ENCODE results near the gene MRPL58. TPM values are rescaled to one million over a fixed set of nuclear protein-coding genes. Genes with fewer than 3 reads are reported as not detected.

The MRPL58 gene
- total and polyA plus RNA-seq, 2 of the 8 experiments (the other 6 are each of a cell fraction or from before 2014, with no cell fraction given): 43.6 to 49.1 TPM

GRCh38 chr17:75059369-75060345 lies 47.2 kb downstream of the MRPL58 start:
- no peak overlapping the region for H3K9ac ChIP-seq (replicated peaks in 1 of 4; ENCODE audit: extremely low read depth in 1 of 4, low read depth in 3 of 4, low read length in 3 of 4)
- no peaks in the 10 kb centered on the region for H3K4me1 ChIP-seq (replicated peaks in 1 of 4; ENCODE audit: control insufficient read depth in 3 of 4, insufficient read depth in 4 of 4, low read length in 3 of 4)
- no peak overlapping the region for H2BK5ac ChIP-seq (ENCODE audit: low read depth, low read length)
- no peak for DNase-seq (ENCODE audit: low read depth in 1 of 2, low spot score in 2 of 2)
- 92% methylated on average over 25 of the region's 25 CpGs; no CpG with 5 or more reads in 1 of the 2 experiments for WGBS, 2 experiments (ENCODE audit: extremely low coverage in 1 of 2, insufficient coverage in 1 of 2, insufficient read length in 1 of 2, insufficient replicate concordance in 2 of 2, low coverage in 1 of 2, low lambda C conversion rate in 2 of 2, missing lambda C conversion rate in 1 of 2)
- no peaks in the 10 kb centered on the region for H3K23me2 ChIP-seq (ENCODE audit: low read depth, low read length)
- no peak overlapping the region for H2BK12ac ChIP-seq (ENCODE audit: low read depth, low read length)
- H2BK15ac ChIP-seq (ENCODE audit: low read length): no peak overlapping the region
- H3K79me1 ChIP-seq (ENCODE audit: low read depth, low read length): no peaks in the 10 kb centered on the region; the same call in 1 of the 2 replicates
- no peak overlapping the region for H3K4me3 ChIP-seq (ENCODE audit: extremely low read depth in 1 of 4, insufficient read depth in 2 of 4, low read depth in 3 of 4, low read length in 4 of 4)
- peak overlapping the region; percentile 69 for H3K4ac ChIP-seq (replicated peaks; ENCODE audit: insufficient read length, low read depth, low read length)
- TF ChIP-seq E2F6 (IDR thresholded peaks at IDR 0.05): no peak
- peak; percentile 13 to 38; a peak in 2 of 4 replicates for TF ChIP-seq RAD21 (IDR thresholded peaks at IDR 0.05 in 1 of 2, conservative IDR thresholded peaks at IDR 0.05 in 1 of 2; ENCODE audit: low read depth in 2 of 2, low read length in 2 of 2)
- TF ChIP-seq CTCF (IDR thresholded peaks at IDR 0.05; ENCODE audit: control extremely low read depth in 1 of 3, insufficient read depth in 1 of 3, low read depth in 1 of 3, low read length in 3 of 3): peak in 2 of 3 experiments; percentile 27; a peak in 2 of 4 replicates
- no peak for TF ChIP-seq HDAC6 (IDR thresholded peaks at IDR 0.05; ENCODE audit: low read depth, low read length)
- no peak overlapping the region for H4K91ac ChIP-seq (replicated peaks; ENCODE audit: insufficient read length, low read length)
- no peak overlapping the region for H3K14ac ChIP-seq (ENCODE audit: insufficient read length)
- H4K8ac ChIP-seq (ENCODE audit: extremely low read depth, insufficient read depth, low read length): no peak overlapping the region
- H2AK5ac ChIP-seq (ENCODE audit: low read depth, low read length): no peak overlapping the region
- no peak overlapping the region for H3K23ac ChIP-seq (ENCODE audit: insufficient read length)
- no peak overlapping the region for H2BK120ac ChIP-seq (replicated peaks; ENCODE audit: low read depth, low read length)
- no peak for FAIRE-seq
- no peak overlapping the region for H2AFZ ChIP-seq (ENCODE audit: low read length)
- peaks cover 0 to 12% of the 10 kb centered on the region in 2 experiments; a peak in 1 of 4 replicates for H3K79me2 ChIP-seq (ENCODE audit: control insufficient read depth in 1 of 2, insufficient read depth in 2 of 2, low read length in 2 of 2)
- H3K18ac ChIP-seq (ENCODE audit: extremely low read depth, low read length): no peak overlapping the region
- peaks cover 17 to 68% (median 44%) of the 10 kb centered on the region in 4 experiments for H3K36me3 ChIP-seq (ENCODE audit: control insufficient read depth in 2 of 4, insufficient read depth in 4 of 4, low read length in 3 of 4)
- no peak overlapping the region for H3K56ac ChIP-seq (replicated peaks; ENCODE audit: insufficient read length, low read depth, low read length)
- no peak overlapping the region for H2BK20ac ChIP-seq (ENCODE audit: low read length)
- no peaks in the 10 kb centered on the region for H3K9me3 ChIP-seq (ENCODE audit: insufficient read depth in 2 of 2, low read depth in 1 of 2, low read length in 1 of 2)
- H3K4me2 ChIP-seq (ENCODE audit: insufficient read depth in 1 of 2, low read depth in 2 of 2, low read length in 2 of 2): no peak overlapping the region
- no peaks in the 10 kb centered on the region for H3K27me3 ChIP-seq (replicated peaks in 1 of 4; ENCODE audit: control insufficient read depth in 3 of 4, extremely low read depth in 1 of 4, insufficient read depth in 3 of 4, low read length in 3 of 4)
- peaks cover 3 to 12% of the 10 kb centered on the region in 2 experiments for H4K20me1 ChIP-seq (replicated peaks in 1 of 2; ENCODE audit: control insufficient read depth in 1 of 2, insufficient read depth in 2 of 2, low read length in 2 of 2)
- H4K5ac ChIP-seq (ENCODE audit: insufficient read length, low read depth, low read length): no peak overlapping the region
- CTCF ChIA-PET (ENCODE audit: partially characterized antibody): interaction anchor here (0.6 to 8.1 kb wide), 32 partner anchors 9 to 307 kb away, joined by 3 to 81 read pairs (median 4); partner anchors contain the start of genes ARMC7, KCTD2, NT5C and SLC16A5
- POLR2A ChIA-PET (ENCODE audit: partially characterized antibody): interaction anchor here (0.6 to 2.3 kb wide), 10 partner anchors 11 to 144 kb away, joined by 3 to 5 read pairs (median 3); partner anchors contain the start of genes ATP5PD, KCTD2 and SLC16A5
- no peak overlapping the region for H3K27ac ChIP-seq (ENCODE audit: low read depth, low read length)
